Breast epithelium (tissue), 4 donors: ENCODE measurements around the gene FAF1. TPM values are rescaled to one million over a fixed set of nuclear protein-coding genes. Genes with fewer than 3 reads are reported as not detected.
"Not testable (repeated sequence)": the region's sequence is repeated elsewhere in the genome, so short reads cannot be mapped to it uniquely, and the experiment has no call there.

ENCODE experiments used
- DNase-seq, 2 donors: peaks; one replicate each; pipeline ENCODE4 v3.0.0-alpha.2; 2019; ENCODE audit warnings: low spot score in 2 of 2
- H3K27ac ChIP-seq, 2 donors: fragments of 200-600 bp; sonication (generic) in 1 of 2; one replicate each; pipeline ENCODE4 v1.5.1; 2016 to 2019; ENCODE audit warnings: mild to moderate bottlenecking in 1 of 2
- H3K27me3 ChIP-seq, 2 donors: fragments of 200-600 bp; sonication (generic) in 1 of 2; one replicate each; pipeline versions ENCODE4 v1.5.1 to v1.6.0; 2017 to 2019; ENCODE audit warnings: control low read depth in 1 of 2, mild to moderate bottlenecking in 1 of 2
- H3K36me3 ChIP-seq: fragments of 200-600 bp; one replicate; pipeline ENCODE4 v1.5.1; 2019
- H3K4me1 ChIP-seq, 2 donors: fragments of 200-600 bp; sonication (generic); one replicate each; pipeline ENCODE4 v1.5.1; 2016 to 2019; ENCODE audit warnings: control low read depth in 1 of 2
- H3K4me3 ChIP-seq, 3 donors: fragments of 200-600 bp; sonication (generic); 1 replicate in 2 of 3; 2 replicates in 1 of 3; pipeline ENCODE4 v1.5.1; 2016 to 2019; ENCODE audit warnings: mild to moderate bottlenecking in 3 of 3, moderate library complexity in 2 of 3
- H3K9me3 ChIP-seq, 2 donors: fragments of 200-600 bp; sonication (generic) in 1 of 2; one replicate each; pipeline ENCODE4 v1.5.1; 2016 to 2019; ENCODE audit warnings: control low read depth in 1 of 2
- POLR2A ChIP-seq: fragments of 450-650 bp; IDR thresholded peaks from one replicate; pipeline ENCODE4 v1.6.1; 2016; ENCODE audit warnings: antibody characterized with exemption, mild to moderate bottlenecking, moderate library complexity
- POLR2AphosphoS5 ChIP-seq, 3 donors: sonication (generic); formaldehyde crosslinking; IDR thresholded peaks; one replicate each; pipeline ENCODE4 v1.6.1; 2017; ENCODE audit warnings: antibody characterized with exemption in 3 of 3
- intact Hi-C: fragments of 100-400 bp; cut with DNase I; formaldehyde crosslinking; loops from one replicate; pipeline ENCODE4 v1.15.1; 2023; ENCODE audit warnings: low total_unique reads
- total RNA-seq, 3 donors: library from RNA; depleted of rRNA; stranded (reverse); fragments of >200 nt; gene quantifications; one replicate each; pipeline ENCODE4 v1.1.0, GENCODE V29; 2016
- TF ChIP-seq, protein P1 (sequence below), 3 donors: fragments of 450-650 bp; IDR thresholded peaks; one replicate each; pipeline ENCODE4 v1.5.1; 2016 to 2017; ENCODE audit warnings: antibody characterized with exemption in 3 of 3, mild to moderate bottlenecking in 3 of 3, moderate library complexity in 3 of 3

The FAF1 gene
- total RNA-seq, 3 donors from 2014 or later: 34.9 to 58.2 (median 42.0) TPM

DNA sequence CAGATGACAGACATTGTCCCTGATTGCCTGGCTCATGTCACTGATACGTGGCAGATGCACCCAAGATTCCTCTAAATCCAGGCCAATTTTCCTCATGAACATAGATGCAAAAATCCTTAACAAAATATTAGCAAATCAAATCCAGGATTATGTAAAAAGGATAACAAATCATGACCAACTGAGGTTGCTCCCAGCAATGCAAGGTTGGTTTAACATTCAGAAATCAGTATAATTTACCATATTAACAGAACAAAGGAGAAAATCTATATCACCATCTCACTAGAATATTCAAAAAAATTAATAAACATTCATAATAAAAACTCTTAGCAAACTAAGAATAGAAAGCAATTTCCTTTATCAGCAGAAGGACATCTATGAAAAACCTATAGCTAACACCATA, 39.7 kb downstream of the FAF1 start:
- TF ChIP-seq, protein P1, sequence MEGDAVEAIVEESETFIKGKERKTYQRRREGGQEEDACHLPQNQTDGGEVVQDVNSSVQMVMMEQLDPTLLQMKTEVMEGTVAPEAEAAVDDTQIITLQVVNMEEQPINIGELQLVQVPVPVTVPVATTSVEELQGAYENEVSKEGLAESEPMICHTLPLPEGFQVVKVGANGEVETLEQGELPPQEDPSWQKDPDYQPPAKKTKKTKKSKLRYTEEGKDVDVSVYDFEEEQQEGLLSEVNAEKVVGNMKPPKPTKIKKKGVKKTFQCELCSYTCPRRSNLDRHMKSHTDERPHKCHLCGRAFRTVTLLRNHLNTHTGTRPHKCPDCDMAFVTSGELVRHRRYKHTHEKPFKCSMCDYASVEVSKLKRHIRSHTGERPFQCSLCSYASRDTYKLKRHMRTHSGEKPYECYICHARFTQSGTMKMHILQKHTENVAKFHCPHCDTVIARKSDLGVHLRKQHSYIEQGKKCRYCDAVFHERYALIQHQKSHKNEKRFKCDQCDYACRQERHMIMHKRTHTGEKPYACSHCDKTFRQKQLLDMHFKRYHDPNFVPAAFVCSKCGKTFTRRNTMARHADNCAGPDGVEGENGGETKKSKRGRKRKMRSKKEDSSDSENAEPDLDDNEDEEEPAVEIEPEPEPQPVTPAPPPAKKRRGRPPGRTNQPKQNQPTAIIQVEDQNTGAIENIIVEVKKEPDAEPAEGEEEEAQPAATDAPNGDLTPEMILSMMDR (IDR thresholded peaks at IDR 0.05): no peak
- TF ChIP-seq POLR2AphosphoS5 (IDR thresholded peaks at IDR 0.05): no peak
- no peak for TF ChIP-seq POLR2A
- intact Hi-C loops: no loop called here
- DNase-seq: no peak
- Histone ChIP-seq H3K4me3 (no peak overlapping the region), H3K4me1 (no peaks in the 10 kb centered on the region), H3K36me3 (no peaks in the 10 kb centered on the region), H3K27me3 (no peaks in the 10 kb centered on the region), H3K27ac (no peak overlapping the region), H3K9me3 (peaks cover 5 to 23% of the 10 kb centered on the region in 2 donors)

DNA sequence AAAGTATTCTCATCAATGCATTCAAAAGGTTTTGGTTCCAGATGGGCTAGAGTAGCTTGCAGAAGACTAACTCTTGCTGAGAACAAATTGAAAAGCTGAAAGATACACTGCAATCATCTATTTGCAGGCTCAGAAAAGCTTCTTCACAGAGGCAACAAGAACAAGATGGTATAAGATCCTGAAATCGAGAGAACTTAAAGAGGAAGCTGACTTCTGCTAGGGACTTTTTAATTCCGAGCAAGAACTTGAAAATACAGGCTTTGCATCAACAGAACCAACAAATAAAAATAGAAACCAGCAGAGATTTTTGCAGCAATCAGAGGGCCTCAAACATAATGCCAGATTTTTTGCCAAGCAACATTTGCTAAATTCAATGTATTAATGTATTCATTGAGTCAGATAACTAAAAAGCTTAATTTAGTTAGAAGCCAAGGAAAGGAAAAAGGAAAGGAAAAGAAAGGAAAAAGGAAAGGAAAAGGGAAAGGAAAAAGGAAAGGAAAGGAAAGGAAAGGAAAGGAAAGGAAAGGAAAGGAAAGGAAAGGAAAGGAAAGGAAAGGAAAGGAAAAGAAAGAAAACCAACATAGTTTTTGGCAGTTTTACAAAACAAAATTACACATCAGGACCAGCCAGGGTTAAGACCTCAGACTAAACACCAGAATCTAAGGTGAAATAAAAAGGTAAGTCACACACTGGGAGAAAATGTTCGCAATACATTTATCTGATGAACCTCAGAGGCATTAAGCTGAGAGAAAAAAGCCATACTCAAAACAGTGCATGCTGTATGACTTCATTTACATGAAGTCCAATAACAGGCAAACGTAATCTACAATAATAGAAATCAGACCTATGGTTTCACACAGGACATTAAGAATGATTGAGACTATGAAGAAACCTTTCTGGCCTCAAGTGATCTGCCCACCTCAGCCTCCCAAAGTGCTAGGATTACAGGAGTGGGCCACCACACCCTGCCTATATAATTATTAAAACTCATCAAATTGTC, 42.6 kb downstream of the FAF1 start:
- H3K27ac ChIP-seq: no peak overlapping the region
- no peak for DNase-seq
- H3K9me3 ChIP-seq: peaks cover 0 to 8% of the 10 kb centered on the region in 2 donors
- H3K4me3 ChIP-seq: no peak overlapping the region
- H3K4me1 ChIP-seq: no peaks in the 10 kb centered on the region
- TF ChIP-seq, protein P1 (IDR thresholded peaks at IDR 0.05): no peak
- no peak for TF ChIP-seq POLR2AphosphoS5 (IDR thresholded peaks at IDR 0.05)
- TF ChIP-seq POLR2A: no peak
- no peaks in the 10 kb centered on the region for H3K36me3 ChIP-seq
- no peaks in the 10 kb centered on the region for H3K27me3 ChIP-seq
- intact Hi-C loops: no loop called here

DNA sequence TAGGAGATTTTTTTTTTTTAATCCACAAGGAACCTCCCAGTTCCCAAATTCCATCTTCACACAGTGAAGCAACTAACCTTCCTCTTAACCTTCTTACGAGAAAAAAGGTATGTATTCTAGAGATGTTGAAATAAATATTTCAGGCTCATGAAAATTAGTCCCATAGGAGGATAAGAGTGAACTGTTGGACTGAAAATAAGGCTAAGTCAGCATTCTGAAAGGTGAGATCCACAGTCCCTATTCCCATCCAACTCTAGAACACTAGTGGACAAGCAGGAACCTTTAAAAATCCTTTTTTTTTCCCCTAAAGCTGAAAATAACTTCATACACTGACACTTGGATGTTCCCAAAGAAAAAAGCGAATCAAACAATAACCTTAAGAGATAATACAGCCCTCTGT, 44.4 kb downstream of the FAF1 start:
- Histone ChIP-seq H3K27ac (no peak overlapping the region), H3K4me3 (no peak overlapping the region), H3K27me3 (no peaks in the 10 kb centered on the region), H3K4me1 (no peaks in the 10 kb centered on the region), H3K36me3 (no peaks in the 10 kb centered on the region), H3K9me3 (peaks cover 0 to 5% of the 10 kb centered on the region in 2 donors)
- intact Hi-C loops: no loop called here
- no peak for DNase-seq
- TF ChIP-seq, protein P1 (IDR thresholded peaks at IDR 0.05): no peak
- TF ChIP-seq POLR2AphosphoS5 (IDR thresholded peaks at IDR 0.05) (no peak), POLR2A (no peak)

DNA sequence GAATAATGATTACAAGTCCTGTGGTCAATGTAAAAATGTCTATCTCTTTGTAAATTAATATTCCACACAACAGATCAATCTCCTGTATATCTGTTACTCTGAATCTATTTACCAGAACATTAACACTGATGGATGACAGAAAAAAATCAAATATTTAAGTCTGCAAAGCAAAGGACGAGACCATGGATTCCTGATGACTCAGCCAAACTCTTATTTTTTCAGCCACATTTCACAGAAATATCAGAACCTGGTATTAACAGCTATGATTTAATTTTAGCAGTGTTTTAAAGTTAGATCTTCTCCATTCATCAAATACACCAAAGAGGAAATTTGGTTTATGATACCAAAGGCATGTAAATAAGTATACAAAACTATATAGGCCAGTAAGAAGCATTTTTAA, 46.1 kb downstream of the FAF1 start:
- Histone ChIP-seq H3K36me3 (no peaks in the 10 kb centered on the region), H3K9me3 (no peaks in the 10 kb centered on the region), H3K27me3 (no peaks in the 10 kb centered on the region), H3K4me1 (no peaks in the 10 kb centered on the region), H3K4me3 (no peak overlapping the region), H3K27ac (no peak overlapping the region)
- no peak for TF ChIP-seq POLR2AphosphoS5 (IDR thresholded peaks at IDR 0.05)
- TF ChIP-seq POLR2A: no peak
- TF ChIP-seq, protein P1 (IDR thresholded peaks at IDR 0.05): no peak
- intact Hi-C loops: no loop called here
- no peak for DNase-seq

DNA sequence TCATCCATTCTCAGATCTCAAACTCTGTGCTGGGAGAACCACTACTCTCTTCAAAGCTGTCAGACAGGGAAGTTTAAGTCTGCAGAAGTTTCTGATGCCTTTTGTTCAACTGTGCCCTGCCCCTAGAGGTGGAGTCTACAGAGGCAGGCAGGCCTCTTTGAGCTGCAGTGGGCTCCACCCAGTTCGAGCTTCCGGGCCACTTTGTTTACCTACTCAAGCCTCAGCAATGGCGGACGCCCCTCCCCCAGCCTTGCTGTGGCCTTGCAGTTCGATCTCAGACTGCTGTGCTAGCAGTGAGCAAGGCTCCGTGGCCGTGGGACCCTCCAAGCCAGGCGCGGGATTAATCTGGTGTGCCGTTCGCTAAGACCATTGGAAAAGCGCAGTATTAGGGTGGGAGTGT, 49.7 kb downstream of the FAF1 start:
- H3K9me3 ChIP-seq, H3K27me3 ChIP-seq, H3K36me3 ChIP-seq, H3K4me1 ChIP-seq, H3K27ac ChIP-seq, intact Hi-C loops, H3K4me3 ChIP-seq, DNase-seq: not testable (repeated sequence)

DNA sequence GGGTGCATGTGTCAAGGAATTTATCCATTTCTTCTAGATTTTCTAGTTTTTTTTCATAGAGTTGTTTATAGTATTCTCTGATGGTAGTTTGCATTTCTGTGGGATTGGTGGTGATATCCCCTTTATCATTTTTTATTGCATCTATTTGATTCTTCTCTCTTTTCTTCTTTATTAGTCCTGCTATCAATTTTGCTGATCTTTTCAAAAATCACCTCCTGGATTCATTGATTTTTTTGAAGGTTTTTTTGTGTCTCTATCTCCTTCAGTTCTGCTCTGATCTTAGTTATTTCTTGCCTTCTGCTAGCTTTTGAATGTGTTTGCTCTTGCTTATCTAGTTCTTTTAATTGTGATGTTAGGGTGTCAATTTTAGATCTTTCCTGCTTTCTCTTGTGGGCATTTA, 52.5 kb downstream of the FAF1 start:
- H3K9me3 ChIP-seq, H3K27me3 ChIP-seq, intact Hi-C loops, H3K36me3 ChIP-seq, H3K27ac ChIP-seq, DNase-seq, H3K4me1 ChIP-seq, H3K4me3 ChIP-seq: not testable (repeated sequence)

DNA sequence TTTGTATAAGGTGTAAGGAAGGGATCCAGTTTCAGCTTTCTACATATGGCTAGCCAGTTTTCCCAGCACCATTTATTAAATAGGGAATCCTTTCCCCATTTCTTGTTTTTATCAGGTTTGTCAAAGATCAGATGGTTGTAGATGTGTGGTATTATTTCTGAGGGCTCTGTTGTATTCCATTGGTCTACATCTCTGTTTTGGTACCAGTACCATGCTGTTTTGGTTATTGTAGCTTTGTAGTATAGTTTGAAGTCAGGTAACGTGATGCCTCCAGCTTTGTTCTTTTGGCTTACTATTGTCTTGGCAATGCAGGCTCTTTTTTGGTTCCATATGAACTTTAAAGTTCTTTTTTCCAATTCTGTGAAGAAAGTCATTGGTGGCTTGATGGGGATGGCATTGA, 54.0 kb downstream of the FAF1 start:
- H3K4me3 ChIP-seq, H3K27me3 ChIP-seq, H3K9me3 ChIP-seq, H3K4me1 ChIP-seq, H3K36me3 ChIP-seq, intact Hi-C loops, DNase-seq, H3K27ac ChIP-seq: not testable (repeated sequence)
